ENCODE data around the gene MIA3. TPM values are rescaled to one million over a fixed set of nuclear protein-coding genes. Genes with fewer than 3 reads are reported as not detected.

Gene MIA3
- total and polyA plus RNA-seq, 8 donors, result 26.9 to 59.7 (median 45.7) TPM

- H3K27me3 ChIP-seq, result no peaks in the 10 kb centered on the region
- H3K4me1 ChIP-seq, result peaks cover 0 to 14% (median 4%) of the 10 kb centered on the region in 3 donors
- DNase-seq, result no peak
- intact Hi-C loops (cut with DNase I), result no loop called here
- FAIRE-seq, result no peak
- WGBS, 2 donors, result 42 to 52% methylated on average over 1 of the region's 1 CpG
- no peak overlapping the region for H3K4me3 ChIP-seq
- H3K9me3 ChIP-seq, result no peaks in the 10 kb centered on the region
- no peak for ATAC-seq
- H3K27ac ChIP-seq, result no peak overlapping the region
- no peak for TF ChIP-seq CTCF (IDR thresholded peaks at IDR 0.05)
- H3K36me3 ChIP-seq, result peaks cover 0 to 9% (median 0%) of the 10 kb centered on the region in 3 donors
Observed at GRCh38 chr1:222642468-222642867, 24.6 kb downstream of the MIA3 start.

DNA sequence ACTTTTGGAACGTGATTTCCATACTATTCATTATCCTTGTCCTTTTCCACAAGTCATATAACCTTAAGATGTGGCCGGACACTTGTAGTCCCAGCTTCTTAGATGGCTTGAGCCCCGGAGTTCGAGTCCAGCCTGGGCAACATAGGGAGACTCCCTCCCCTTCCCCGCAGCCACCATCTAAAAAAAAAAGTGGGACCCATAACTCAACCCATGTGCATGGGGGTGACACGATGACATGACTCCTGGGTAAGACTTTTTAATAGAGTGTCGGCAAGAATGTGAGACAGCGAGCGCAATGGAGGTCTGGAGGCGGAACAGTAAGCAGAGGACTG lies 25.7 kb downstream of the MIA3 start:
- Histone ChIP-seq H3K4me3 (peak overlapping the region; percentile 58 to 81 (median 66)), H3K9me3 (no peaks in the 10 kb centered on the region), H3K36me3 (peaks cover 0 to 9% (median 0%) of the 10 kb centered on the region in 3 donors), H3K27ac (peak overlapping the region; percentile 93 to 95 (median 94)), H3K4me1 (peaks cover 0 to 18% (median 5%) of the 10 kb centered on the region in 3 donors), H3K27me3 (no peaks in the 10 kb centered on the region)
- no peak for TF ChIP-seq CTCF (IDR thresholded peaks at IDR 0.05)
- ATAC-seq (peak in 3 of 4 donors; percentile 28 to 39 (median 34)), DNase-seq (peak in 1 of 6 donors; percentile 28), FAIRE-seq (no peak)
- intact Hi-C loops (cut with DNase I), result no loop called here
- 2 to 3% methylated on average over 10 of the region's 10 CpGs for WGBS, 2 donors

DNA sequence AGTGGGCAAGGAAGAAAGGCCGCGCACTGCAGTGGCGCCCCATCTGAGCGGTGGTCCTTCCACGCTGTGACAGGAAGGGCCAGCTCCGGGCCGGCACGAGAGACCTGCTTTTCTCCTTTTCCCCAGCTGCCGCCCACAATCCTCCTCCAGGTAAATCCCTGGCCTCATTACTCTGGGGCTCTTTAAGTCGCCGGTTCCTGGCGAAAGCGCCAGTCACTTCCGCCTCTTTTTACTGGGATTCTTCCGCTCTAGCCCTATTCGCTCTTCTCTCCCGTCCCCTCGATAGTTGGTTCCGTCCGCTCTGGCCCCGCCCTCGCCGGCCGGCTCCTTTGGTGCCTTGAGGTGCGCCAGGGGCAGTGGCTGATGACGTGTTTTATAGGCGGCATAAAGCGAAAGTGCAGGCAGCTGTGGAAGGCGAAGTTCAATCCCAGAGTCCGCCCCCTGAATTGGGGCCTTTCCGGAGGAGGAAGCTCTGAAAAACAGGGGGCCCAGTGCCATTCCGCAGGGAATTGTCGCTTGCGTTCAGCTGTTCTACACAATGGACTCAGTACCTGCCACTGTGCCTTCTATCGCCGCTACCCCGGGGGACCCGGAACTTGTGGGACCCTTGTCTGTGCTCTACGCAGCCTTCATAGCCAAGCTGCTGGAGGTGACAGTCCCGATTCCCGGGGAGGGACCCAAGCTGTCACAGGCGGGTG lies 26.2 kb downstream of the MIA3 start:
- WGBS, 2 donors, result 0% methylated on average over 42 of the region's 42 CpGs

DNA sequence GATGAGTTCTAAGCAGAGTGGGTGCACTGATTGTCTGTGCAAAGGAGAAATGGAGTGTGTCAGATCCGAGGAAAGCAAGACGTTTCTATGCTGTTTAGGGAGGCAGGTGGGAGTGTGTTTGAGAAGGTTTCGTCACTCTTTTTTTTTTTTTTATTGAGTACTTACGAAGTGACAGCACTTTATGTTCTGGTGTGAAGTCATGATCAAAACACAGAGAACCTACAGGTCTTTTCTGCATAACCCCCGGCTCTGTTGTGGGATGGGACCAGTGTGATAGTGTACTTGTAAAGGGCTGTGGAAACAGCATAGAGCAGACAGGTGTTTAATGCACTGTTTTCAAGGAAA lies 26.7 kb downstream of the MIA3 start:
- no peaks in the 10 kb centered on the region for H3K9me3 ChIP-seq
- no peaks in the 10 kb centered on the region for H3K27me3 ChIP-seq
- peaks cover 0 to 22% (median 10%) of the 10 kb centered on the region in 3 donors for H3K4me1 ChIP-seq
- ATAC-seq (peak; percentile 25 to 36 (median 31)), FAIRE-seq (no peak), DNase-seq (no peak)
- H3K36me3 ChIP-seq, result peaks cover 0 to 1% (median 0%) of the 10 kb centered on the region in 3 donors
- WGBS, 2 donors, result 0 to 1% methylated on average over 5 of the region's 5 CpGs
- H3K27ac ChIP-seq, result peak overlapping the region; percentile 93 to 95 (median 94)
- intact Hi-C loops (cut with DNase I), result no loop called here
- H3K4me3 ChIP-seq, result peak overlapping the region; percentile 59 to 81 (median 67)
- TF ChIP-seq CTCF (IDR thresholded peaks at IDR 0.05), result no peak

More for the DNA sequence above, 26.2 kb downstream of the MIA3 start:
- Histone ChIP-seq H3K27me3 (no peaks in the 10 kb centered on the region), H3K9me3 (no peaks in the 10 kb centered on the region), H3K4me3 (peak overlapping the region; percentile 59 to 81 (median 67)), H3K36me3 (peaks cover 0 to 5% (median 0%) of the 10 kb centered on the region in 3 donors), H3K27ac (peak overlapping the region; percentile 93 to 95 (median 94)), H3K4me1 (peaks cover 0 to 22% (median 10%) of the 10 kb centered on the region in 3 donors)
- FAIRE-seq (peak; percentile 97), DNase-seq (peak; percentile 96 to 99 (median 98)), ATAC-seq (peak; percentile 98 to 99 (median 99))
- intact Hi-C loops (cut with DNase I), result no loop called here
- no peak for TF ChIP-seq CTCF (IDR thresholded peaks at IDR 0.05)

DNA sequence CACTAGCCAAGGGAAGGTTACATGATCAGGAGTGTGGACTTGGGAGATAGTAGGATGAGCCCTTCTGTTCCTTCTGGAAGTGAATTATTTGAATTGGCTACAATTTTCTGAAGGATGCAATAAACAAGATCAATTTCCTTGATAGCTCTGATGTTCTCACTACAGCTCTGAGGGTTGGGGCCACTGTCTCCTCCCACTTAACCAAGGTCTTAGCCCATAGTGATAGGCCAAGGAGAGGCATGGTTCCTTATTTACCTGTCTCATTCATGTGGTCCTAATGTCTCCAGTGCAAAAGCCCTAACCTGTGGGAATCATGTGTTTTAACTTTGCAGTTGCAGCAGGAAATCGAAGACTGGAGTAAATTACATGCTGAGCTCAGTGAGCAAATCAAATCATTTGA lies 34.8 kb downstream of the MIA3 start:
- peaks cover 3 to 73% (median 33%) of the 10 kb centered on the region in 3 donors for H3K36me3 ChIP-seq
- FAIRE-seq (no peak), DNase-seq (no peak), ATAC-seq (no peak)
- H3K27me3 ChIP-seq, result no peaks in the 10 kb centered on the region
- no peak for TF ChIP-seq CTCF (IDR thresholded peaks at IDR 0.05)
- no peak overlapping the region for H3K4me3 ChIP-seq
- H3K4me1 ChIP-seq, result peaks cover 2 to 10% (median 6%) of the 10 kb centered on the region in 3 donors
- H3K27ac ChIP-seq, result no peak overlapping the region
- WGBS, 2 donors, result 88 to 100% methylated on average over 1 of the region's 1 CpG
- intact Hi-C loops (cut with DNase I), result no loop called here
- H3K9me3 ChIP-seq, result no peaks in the 10 kb centered on the region

Measured in pancreas (tissue), 10 donors.